ENCODE measurements around the gene CRYGA.

GRCh38 chr2:208204166-208204565 is 40.8 kb upstream of the CRYGA start:
- no peak for TF ChIP-seq POLR2A (IDR thresholded peaks at IDR 0.05)
- no peak for TF ChIP-seq CTCF (IDR thresholded peaks at IDR 0.05)
